BJ (cell line): ENCODE data around the gene TNK1. TPM values are rescaled to one million over a fixed set of nuclear protein-coding genes. Genes with fewer than 3 reads are reported as not detected.
"Not testable (repeated sequence)": the region's sequence is repeated elsewhere in the genome, so short reads cannot be mapped to it uniquely, and the experiment has no call there.

Source experiments
- CTCF ChIA-PET: fragments of 350-600 bp; formaldehyde crosslinking; extraction: SDS; loops from one replicate; lab custom pipeline; 2021; ENCODE audit warnings: antibody characterized with exemption, inconsistent platforms; lab: Yijun Ruan, JAX
- POLR2A ChIA-PET: fragments of 300-600 bp; sonication (Branson Sonifier 250); formaldehyde crosslinking; extraction: SDS; loops from one replicate; lab custom pipeline; 2021; ENCODE audit warnings: antibody characterized with exemption; lab: Charles Lee
- DNase-seq: peaks from one replicate; pipeline ENCODE4 v3.0.0-alpha.2; 2011; ENCODE audit warnings: low read depth
- H3K27me3 ChIP-seq: 2 replicates; pipeline ENCODE4 v1.6.0; 2011; ENCODE audit warnings: low read length; ENCODE audit not compliant: control insufficient read depth, insufficient read depth
- H3K36me3 ChIP-seq: 2 replicates; pipeline ENCODE4 v1.5.1; 2011; ENCODE audit warnings: low read length; ENCODE audit not compliant: control insufficient read depth, insufficient read depth
- H3K4me3 ChIP-seq: 2 replicates; pipeline ENCODE4 v1.5.1; 2011; ENCODE audit warnings: low read depth, mild to moderate bottlenecking, control low read depth, low read length
- CTCF ChIP-seq: IDR thresholded peaks from 2 replicates; pipeline ENCODE4 v1.5.1; 2011; ENCODE audit warnings: low read depth, mild to moderate bottlenecking, control low read depth, inconsistent platforms, low read length, moderate library complexity; ENCODE audit not compliant: insufficient read depth
- polyA plus RNA-seq: library from polyadenylated mRNA; depleted of rRNA; stranded (reverse); fragments of >200 nt; gene quantifications from 2 replicates; pipeline ENCODE4 v1.2.3, GENCODE V29; 2011

TNK1 gene
- polyA plus RNA-seq, 1 experiment, result 2.2 TPM

DNA sequence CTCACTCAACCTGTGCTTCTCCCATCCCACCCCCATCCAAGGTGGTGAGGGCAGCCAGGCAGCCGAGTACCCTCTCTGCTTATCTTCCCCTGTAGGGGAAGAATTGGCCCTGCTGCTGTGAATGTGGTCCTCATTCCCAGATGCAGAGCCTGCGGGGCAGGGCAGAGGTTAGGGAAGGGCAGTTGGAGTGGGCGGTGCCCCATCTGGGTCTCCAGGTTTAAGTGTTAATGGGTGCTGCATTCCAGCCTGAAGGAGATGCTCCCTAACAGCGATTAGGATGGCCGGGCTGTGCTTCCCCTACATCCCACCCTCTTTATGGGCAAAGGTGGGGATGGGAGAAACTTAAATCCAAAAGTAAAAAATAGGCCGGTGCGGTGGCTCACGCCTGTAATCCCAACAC is 13.8 kb upstream of the TNK1 start:
- TF ChIP-seq CTCF, result no peak
- Histone ChIP-seq H3K27me3 (peaks cover 6% of the 10 kb centered on the region), H3K4me3 (no peak overlapping the region), H3K36me3 (no peaks in the 10 kb centered on the region)
- CTCF ChIA-PET, result interaction anchor here (5.0 kb wide), 1 partner anchor 11 kb away, joined by 24 read pairs; the partner anchor contains the start of gene TMEM95
- POLR2A ChIA-PET, result no interaction called here
- DNase-seq, result no peak

GRCh38 chr17:7367918-7368598 is 12.8 kb upstream of the TNK1 start:
- no peak for TF ChIP-seq CTCF
- no peaks in the 10 kb centered on the region for H3K36me3 ChIP-seq
- DNase-seq, result no peak
- CTCF ChIA-PET, result interaction anchor here (0.7 to 5.0 kb wide), 2 partner anchors 12 to 193 kb away, joined by 4 to 24 read pairs; partner anchors contain the start of genes SENP3 and TMEM95
- POLR2A ChIA-PET, result no interaction called here
- peaks cover 6% of the 10 kb centered on the region for H3K27me3 ChIP-seq
- no peak overlapping the region for H3K4me3 ChIP-seq

DNA sequence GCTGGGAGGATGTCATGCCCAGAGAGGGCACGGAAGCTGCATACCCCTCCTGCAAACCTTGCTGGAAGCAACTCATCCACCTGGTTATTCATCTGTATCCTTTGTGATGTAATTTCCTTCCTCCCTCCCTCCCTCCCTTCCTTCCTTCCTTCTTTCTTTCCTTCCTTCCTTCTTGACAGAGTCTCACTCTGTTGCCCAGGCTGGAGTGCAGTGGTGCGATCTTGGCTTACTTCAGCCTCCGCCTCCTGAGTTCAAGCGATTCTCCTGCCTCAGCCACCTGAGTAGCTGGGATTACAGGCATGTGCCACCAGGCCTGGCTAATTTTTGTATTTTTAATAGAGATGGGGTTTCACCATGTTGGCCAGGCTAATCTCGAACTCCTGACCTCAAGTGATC is 12.3 kb upstream of the TNK1 start:
- DNase-seq, H3K4me3 ChIP-seq, H3K36me3 ChIP-seq, POLR2A ChIA-PET, H3K27me3 ChIP-seq: not testable (repeated sequence)
- CTCF ChIA-PET, result interaction anchor here (5.0 kb wide), 1 partner anchor 12 kb away, joined by 24 read pairs; the partner anchor contains the start of gene TMEM95

GRCh38 chr17:7369825-7370224 is 11.1 kb upstream of the TNK1 start:
- DNase-seq, result no peak
- no peak overlapping the region for H3K4me3 ChIP-seq
- CTCF ChIA-PET, result interaction anchor here (0.9 to 5.0 kb wide), 2 partner anchors 14 to 67 kb away, joined by 3 to 24 read pairs; partner anchors contain the start of gene TMEM95

DNA sequence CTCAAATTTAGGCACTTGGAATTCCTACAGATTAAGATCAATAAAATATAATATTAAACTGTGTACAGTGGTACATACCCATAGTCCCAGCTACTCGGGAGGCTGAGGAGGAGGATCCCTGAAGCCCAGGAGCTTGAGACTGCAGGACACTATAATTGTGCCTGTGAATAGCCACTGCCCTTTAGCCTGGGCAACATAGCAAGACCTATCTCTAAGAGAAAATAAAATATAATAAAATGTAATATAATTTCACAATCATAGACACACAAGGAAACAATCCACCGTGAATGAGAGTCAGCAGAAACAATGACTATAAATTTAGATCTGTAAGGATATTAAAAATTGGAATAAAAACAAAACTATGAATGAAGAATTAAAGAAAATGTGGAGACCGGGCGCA is 10.0 kb upstream of the TNK1 start:
- DNase-seq, result no peak
- H3K27me3 ChIP-seq, result peaks cover 6% of the 10 kb centered on the region
- no peak for TF ChIP-seq CTCF
- POLR2A ChIA-PET, result interaction anchor here (0.5 kb wide), 1 partner anchor 33 kb away, joined by 4 read pairs; the partner anchor contains the start of gene TMEM256
- no peak overlapping the region for H3K4me3 ChIP-seq
- CTCF ChIA-PET, result interaction anchor here (5.0 kb wide), 1 partner anchor 15 kb away, joined by 24 read pairs; the partner anchor contains the start of gene TMEM95
- no peaks in the 10 kb centered on the region for H3K36me3 ChIP-seq

More at GRCh38 chr17:7369825-7370224, 11.1 kb upstream of the TNK1 start:
- Histone ChIP-seq H3K36me3 (no peaks in the 10 kb centered on the region), H3K27me3 (peaks cover 6% of the 10 kb centered on the region)
- POLR2A ChIA-PET, result no interaction called here
- TF ChIP-seq CTCF, result no peak
